HK-2 (cell line): ENCODE results near the gene PSMB5.

Experiments
- DNase-seq: peaks from one replicate; pipeline ENCODE4 v3.0.0-alpha.2; 2018; ENCODE audit not compliant: unreplicated experiment

Gene PSMB5

DNA sequence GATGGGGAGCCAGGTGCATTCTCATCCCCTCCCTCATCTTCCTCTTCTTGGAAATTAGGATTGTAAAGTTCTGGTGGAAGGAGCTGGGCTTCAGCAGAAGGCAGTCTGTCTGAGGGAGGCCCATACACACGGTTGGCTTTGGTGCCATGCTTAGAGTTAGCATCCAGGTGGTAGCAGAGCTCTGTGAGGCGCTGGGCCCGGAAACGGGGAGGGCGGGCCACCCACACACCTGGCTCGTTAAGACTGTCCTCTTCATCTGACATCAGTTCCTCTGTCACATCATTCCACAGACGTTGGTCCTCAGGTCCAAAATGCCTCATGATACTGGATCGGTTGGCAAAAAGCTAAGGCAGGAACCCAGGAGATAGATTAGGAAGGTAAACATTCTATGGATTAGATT lies 47.4 kb downstream of the PSMB5 start:
- DNase-seq, result no peak

DNA sequence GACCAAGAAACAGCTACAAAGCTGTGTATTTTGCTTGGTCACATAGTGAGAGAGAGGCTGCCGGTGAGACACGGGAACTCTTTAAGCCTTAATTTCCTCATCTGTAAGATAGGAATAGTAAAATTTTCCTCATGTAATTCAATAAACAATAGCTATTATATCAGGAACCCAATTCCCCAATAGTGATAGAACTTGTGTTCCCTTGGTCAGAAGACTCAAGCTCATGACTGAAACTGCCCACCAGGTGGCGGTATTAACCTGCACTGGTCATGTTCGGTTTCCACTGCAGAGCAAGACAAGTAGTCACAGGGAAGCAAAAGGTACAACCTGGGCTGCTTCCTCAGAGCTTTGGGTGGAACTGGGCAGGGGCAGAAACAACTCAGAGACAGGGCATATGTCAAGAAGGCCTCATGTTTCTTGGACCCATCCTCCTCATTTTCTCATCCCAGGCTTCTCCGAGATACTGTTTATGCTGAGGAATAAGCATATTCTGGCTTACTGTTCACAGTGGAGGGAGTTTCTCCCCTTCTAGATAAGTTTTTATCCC lies 48.1 kb downstream of the PSMB5 start:
- peak; percentile 78 for DNase-seq

DNA sequence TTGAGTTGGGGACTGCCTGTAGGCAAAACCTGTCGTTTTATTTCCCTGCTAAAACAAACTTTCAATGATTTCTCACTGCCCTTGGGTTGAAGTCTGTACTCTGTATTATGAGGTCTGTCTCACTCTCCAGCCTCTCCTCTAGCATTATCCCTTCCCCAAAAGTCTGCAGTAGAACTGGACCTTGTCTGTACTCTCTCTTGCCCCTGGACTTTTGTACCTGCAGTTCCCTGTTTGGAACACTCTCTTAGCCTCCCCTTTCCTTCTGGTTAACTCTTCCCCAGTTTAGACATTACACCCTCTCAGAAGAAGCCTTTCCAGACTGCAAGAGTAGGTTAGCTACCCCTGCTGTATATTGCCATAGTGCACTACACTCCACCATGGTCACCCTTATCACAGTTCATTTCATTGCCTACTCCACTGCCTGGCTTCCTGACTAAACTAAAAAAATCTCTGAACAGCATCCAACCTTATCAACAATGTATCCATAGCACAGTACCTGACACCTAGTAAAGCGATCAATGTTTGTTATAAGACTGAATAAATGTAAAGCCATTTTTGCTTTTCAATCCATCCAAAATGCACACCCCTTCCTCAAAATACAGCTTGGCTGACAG lies 48.7 kb downstream of the PSMB5 start:
- DNase-seq, result no peak

DNA sequence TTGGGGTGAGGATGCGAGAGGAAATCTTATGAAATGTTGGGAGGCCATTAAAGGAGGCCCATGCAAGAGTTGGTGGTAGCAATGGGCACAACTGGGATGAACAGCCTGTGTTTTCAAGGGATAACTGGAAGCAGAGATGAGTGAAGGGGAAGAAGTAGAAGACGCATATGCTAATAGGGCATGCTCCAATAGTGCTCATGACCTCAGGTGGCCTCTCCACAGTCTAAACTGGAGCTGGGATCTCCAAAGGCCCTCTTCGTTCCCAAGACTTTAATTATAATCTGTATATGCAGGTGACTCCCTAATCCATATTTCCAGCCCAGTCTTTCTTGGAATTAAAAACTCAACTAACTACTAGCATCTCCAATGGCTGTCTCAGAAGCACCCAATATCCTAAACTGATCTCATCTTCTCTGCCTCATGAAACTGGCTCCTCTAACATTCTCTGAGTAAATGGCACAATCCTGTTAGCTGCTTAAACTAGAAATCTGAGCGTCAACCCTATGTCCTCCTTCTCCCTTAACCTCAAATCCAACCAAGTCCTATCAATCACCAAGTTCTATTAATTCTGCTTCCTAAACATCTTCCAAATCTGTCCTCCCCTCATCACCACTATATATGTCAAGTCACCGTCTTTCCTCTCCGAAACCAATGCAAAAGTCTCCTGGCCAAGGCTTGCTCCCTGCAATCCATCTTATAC lies 49.6 kb downstream of the PSMB5 start:
- no peak for DNase-seq

DNA sequence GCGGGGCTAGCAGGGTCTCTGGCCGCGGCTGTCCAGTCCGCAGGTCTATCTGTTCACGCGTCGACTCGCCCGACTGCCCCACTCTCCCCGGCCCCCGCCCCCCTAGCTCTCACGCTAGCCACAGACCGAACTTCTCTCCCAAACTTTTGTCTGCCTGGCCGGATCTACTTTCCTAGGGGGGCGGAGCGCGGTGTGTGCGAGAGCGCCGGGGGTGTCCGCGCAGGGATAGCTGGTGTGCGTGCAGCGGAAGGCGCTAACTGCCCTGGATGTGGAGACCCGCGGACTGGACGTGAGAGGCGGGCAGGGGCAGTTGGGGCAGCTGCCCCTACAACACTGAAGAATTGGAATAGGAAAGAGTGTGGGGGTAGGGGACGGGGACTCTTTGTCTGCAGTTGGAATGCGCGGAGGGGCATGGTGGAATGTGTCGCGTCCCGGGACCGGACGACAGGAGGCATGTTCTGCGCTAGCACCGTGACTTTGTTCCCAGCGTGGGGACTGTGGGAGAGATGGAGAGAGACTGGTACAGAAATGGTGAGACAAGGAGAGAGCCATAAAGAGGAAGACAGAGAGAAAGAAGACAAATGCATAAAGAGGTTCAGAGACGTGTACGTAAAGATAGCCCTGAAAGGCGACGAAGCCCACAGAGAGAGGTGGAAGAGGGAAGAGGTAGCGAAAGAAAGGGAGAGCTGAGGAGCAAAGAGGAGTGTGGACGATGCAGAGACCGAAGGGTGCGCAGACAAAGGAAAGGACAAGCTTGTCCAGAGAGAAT lies 52.0 kb downstream of the PSMB5 start, which contains the start of gene AJUBA:
AJUBA (minus strand) TSS at position 75 of the 769 bp plus-strand sequence. CDS start 285 bp downstream, outside the sequence.
- DNase-seq, result peak; percentile 93

DNA sequence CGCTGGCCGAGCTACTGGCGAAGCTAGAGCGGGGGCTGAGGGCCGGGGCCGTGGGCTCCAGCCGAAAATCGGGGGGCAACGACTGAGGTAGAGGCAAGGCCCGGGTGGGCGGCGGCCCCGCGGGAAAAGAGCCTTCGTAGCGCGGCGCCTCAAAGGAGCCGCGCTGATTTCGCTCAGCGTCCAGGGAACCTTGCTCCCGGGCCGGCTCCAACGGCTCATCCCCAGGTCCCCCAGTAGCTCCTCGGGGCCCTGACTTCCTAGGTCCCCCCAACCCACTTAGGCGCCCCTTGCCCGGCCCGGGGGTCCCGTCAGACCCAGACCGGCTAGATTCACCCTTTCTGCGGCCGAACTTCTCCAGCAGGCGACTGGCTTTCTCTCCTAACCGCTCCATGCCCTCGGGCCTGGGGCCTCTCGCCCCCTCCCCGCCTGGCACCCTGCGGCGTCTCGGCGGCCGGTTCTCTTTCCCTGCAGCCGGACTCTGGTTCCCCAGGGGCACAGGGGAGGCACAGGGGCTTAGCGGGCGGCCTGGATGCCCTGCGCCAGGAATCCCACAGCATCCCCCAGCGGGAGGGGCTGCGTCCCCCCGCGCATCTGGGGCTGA lies 52.7 kb downstream of the PSMB5 start:
- DNase-seq, result no peak

DNA sequence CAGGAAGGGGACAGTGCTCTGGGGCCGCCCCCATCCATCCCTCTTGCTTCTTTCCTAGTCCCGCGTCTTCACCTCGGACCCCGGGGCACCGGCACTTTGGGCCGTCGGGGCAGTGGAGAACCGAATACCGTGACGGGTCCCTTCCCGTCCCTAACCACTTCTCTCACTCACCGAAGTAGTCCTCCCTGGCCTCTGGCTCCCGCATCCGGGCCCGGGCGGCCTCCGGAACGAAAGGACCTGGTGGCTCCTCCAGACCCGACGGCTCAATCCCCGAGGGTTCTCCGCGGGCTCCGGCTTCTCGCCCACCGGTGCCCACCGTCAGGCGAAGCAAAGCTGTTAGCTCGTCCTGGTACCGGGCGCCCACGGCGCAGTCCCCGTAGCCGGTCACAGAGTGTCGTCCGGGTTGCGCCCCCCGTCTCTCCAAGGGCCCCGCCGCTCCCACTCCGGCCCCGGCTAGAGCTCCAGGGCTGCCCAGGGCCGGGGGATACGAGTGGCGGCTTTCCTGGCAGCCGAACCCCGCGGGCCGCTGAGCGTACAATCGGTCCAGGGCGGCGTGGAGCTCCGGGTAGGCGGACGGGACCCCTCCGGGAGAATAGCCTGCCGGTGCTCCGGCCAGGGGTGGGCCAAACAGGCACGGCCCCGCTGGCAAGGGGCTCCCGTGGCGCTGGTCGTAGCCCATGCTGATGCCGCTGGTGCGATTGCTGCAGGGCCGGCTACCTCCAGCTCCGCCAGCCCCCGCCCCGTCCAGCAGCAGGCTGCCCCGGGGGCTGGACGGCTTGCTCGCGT lies 53.4 kb downstream of the PSMB5 start:
- no peak for DNase-seq

DNA sequence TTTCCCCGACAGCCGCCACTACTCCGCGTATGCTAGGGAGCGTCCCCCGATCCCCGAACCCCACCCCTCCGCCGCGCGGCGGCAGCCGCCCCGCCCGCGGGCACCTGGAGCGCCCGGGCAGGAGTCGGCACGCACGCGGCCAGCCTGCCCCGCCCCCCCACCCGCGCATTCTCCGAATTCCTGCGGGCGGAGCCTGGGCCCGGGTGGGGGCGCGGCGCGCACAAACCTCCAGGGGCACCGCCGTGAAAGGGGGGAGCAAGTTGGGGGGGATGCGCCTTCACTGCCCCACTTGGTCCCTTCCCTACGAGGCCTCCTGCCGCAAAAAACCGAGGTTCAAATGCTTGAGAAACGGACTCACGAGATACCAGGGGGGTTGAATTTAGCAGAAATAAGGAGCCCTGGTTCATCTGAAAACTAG lies 54.0 kb downstream of the PSMB5 start:
- peak; percentile 85 for DNase-seq

DNA sequence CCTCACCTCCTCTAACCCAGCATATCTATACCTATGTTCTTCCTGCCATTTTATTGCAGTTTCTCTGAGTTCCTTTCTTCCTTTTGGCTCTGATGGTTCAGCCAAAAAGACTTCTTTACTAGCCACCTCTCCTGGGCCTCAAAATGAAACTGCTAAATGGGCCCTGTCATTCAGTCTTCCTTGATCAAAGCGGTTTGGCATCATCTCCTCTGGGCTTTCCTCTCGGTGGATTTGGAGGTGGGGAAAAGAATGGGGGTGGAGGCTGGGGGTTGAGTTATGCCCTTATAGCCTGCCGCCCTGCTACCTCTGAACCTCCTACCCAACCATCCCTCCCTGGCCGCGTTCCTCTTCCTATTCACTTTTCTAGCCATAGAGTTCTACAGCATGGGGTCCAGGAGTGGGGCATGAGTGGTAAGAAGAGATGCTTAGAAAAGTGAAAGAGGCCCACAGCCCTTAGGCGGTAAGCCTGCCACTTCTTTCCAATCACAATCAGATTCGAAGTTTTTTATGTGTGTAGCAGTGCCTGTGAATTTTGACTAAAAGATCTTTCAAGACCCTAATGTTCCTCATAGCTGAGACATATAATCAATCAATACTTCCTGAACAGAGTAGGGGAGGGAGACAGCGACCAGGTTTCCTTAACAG lies 54.8 kb downstream of the PSMB5 start:
- no peak for DNase-seq

DNA sequence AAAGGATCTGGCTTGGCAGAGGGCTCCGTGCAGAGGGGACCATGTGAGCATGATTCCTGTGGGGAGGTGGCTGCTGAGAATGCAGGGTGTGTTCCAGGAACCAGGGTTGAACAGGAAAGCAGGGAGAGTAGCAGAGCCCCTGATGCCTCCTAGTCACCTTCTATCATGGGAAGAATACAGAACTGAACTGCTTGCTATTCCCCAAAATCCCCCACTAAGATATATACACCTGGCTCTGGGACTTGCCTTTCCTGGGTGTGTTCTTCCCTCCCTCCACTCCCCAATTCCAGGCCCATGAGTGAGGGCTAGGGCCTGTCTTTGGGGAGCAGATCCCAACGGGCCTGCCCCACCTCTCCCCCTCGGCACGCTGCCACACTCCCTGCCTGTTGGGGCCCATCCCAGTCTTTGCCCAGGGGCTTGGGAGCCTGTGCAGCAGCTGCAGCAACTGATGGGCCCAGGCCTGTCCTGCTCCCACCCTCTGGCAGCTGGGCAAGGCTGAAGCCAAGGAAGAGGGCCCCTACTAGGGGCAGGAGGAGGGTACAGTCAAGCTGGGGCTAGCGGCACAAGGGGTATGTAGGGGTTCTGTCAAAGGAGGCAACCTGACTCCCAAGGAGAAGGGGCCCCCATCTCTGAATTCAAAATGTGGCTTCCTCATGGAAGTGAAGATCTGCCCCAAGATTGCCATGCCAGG lies 55.6 kb downstream of the PSMB5 start:
- no peak for DNase-seq

DNA sequence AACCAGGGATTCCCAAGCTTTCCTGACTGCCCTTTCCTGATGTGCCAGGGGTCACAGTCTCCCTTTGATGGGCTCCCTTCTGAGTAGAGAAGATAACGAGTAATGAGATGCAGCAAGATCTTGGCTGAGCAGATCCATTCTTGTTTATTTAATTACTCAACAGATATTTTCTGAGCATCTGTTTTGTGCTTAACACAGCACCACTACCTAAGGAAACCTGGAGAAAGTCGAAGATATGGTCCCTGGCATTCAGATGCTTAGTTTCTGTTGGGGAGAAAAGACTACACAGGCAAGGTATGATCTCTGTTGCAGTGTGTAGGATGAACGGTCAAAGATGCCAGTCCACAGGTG lies 56.2 kb downstream of the PSMB5 start:
- DNase-seq, result no peak

DNA sequence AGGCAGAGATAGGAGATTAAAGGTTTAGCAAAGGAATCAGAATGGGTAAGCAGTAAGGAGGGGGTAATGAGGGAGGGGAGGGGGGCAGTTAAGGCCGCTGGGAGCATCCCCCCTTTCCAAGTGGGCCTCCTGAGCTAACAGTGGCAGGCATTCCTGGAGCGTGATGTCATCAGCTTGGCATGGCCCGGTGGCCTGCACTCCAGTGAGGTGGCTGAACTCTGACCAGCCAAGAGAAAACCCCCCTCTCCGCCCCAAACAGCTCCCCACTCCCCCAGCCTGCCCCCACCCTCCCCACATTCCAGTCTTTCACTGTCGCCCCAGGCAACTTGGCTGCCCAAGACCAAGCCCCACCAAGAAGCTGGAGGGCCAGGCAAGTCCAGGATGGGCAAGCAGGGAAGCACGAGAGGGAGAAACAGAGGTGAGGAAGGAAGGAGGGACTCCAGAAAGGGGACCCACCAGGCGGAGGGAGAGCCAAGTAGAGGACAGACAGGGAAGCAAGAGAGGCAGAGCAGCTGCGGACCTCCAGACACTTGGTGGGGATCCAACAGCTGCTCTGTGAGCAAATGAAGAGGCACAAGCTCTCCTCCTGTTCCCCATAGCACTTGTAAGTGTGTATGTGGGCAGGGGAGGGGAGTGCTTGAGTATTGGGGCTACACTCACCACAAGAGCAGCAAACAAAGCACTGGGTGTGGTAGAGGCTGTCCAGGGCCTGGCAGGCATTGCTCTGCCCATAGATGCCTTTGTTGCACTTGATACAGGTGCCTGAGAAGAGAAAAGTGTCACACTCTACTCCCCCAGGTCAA lies 56.8 kb downstream of the PSMB5 start:
- peak; percentile 93 for DNase-seq

DNA sequence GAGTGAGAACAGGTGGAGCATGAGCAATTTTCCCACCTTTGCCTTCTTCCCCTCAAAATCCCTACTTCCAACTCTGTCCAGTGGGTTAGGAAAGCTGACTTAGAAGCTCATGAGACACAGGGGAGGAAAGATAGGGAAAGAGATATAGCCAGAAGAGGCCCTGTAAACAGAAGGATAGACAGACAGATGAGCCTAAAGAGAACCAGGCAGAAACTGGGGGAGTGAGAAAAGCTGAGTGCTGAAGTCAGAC lies 57.3 kb downstream of the PSMB5 start:
- no peak for DNase-seq

DNA sequence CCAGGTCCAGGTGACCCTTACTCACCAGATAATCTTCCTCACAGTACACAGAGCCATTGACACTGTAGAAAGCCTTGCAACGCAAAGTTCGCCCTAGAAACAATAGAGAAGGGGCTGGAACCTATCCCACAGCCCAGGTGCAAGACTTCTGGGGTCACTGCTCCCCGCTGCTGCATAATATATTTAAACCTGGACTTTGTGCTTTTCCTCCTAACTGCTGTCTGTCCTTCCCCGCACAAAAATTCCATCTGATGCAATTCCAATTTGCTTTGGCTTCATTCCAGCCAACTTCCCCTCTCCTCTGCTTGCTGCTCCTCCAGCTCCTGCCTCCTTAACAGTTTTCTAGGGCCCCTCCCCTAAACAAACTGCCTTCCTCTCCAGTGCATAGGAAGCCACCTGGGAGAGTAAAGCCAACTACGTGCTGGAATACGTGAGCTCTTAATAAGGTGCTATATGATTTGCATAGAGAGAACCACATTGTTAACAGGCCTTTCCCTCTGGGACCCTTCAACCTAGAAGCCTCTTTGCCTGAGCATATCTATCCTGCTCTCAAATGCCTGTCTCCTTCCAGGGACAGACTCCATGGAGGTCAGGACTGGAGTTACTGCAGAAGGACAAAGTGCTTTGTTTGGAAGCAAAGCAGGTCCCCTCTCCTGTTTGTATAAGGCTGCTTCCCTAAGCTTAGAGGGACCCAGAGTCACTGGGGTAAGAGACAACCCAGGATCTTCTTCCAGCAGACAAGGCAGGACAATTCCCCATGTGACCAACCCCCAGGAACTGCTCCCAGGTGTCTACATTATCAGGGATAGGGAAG lies 57.9 kb downstream of the PSMB5 start:
- DNase-seq, result no peak
